Small intestine (tissue), 7 donors: ENCODE measurements around the gene NAP1L4. TPM values are rescaled to one million over a fixed set of nuclear protein-coding genes. Genes with fewer than 3 reads are reported as not detected.

Experiments
- DNase-seq, 2 donors: peaks; one replicate each; pipeline versions ENCODE4 v3.0.0 to v3.0.0-alpha.2; 2013
- FAIRE-seq: peaks from 2 replicates; lab custom pipeline; 2012; peaks lifted over from hg19 to GRCh38; lab: Jason Lieb, UNC
- H3K27ac ChIP-seq, 3 donors: one replicate each; pipeline ENCODE4 v1.5.1; 2013; ENCODE audit warnings: low read length in 2 of 3, mild to moderate bottlenecking in 2 of 3, control low read depth in 1 of 3, inconsistent platforms in 1 of 3, low read depth in 1 of 3, moderate library complexity in 1 of 3
- H3K27me3 ChIP-seq, 3 donors: one replicate each; pipeline ENCODE4 v1.6.1; 2013; ENCODE audit warnings: low read length in 3 of 3, inconsistent platforms in 1 of 3; ENCODE audit not compliant: control insufficient read depth in 3 of 3, insufficient read depth in 3 of 3
- H3K36me3 ChIP-seq, 3 donors: one replicate each; pipeline ENCODE4 v1.6.1; 2013; ENCODE audit warnings: low read length in 3 of 3, inconsistent platforms in 1 of 3, low read depth in 1 of 3, mild to moderate bottlenecking in 1 of 3, moderate library complexity in 1 of 3; ENCODE audit not compliant: control insufficient read depth in 3 of 3, insufficient read depth in 2 of 3
- H3K4me1 ChIP-seq, 3 donors: one replicate each; pipeline ENCODE4 v1.6.1; 2013; ENCODE audit warnings: low read length in 2 of 3, inconsistent platforms in 1 of 3, low read depth in 1 of 3, mild to moderate bottlenecking in 1 of 3, moderate library complexity in 1 of 3; ENCODE audit not compliant: control insufficient read depth in 3 of 3, insufficient read depth in 2 of 3
- H3K4me3 ChIP-seq, 3 donors: one replicate each; pipeline ENCODE4 v1.5.1; 2013; ENCODE audit warnings: low read length in 3 of 3, control low read depth in 1 of 3, inconsistent platforms in 1 of 3, low read depth in 1 of 3, mild to moderate bottlenecking in 1 of 3, moderate library complexity in 1 of 3
- H3K9me3 ChIP-seq, 2 donors: one replicate each; pipeline ENCODE4 v1.6.1; 2013; ENCODE audit warnings: low read depth in 1 of 2, low read length in 1 of 2; ENCODE audit not compliant: control insufficient read depth in 2 of 2, insufficient read depth in 1 of 2
- WGBS, 3 donors: extraction: QIAGEN DNeasy Blood & Tissue Kit; methylation state at CpG; one replicate each; pipeline ENCODE4 v1.1.7; 2013; 5-methylcytosine and 5-hydroxymethylcytosine counted together
- polyA plus RNA-seq, 4 donors: library from polyadenylated mRNA; stranded (reverse) in 3 of 4; unstranded in 1 of 4; fragments of 200-250 nt in 3 of 4; fragments of 120-200 nt in 1 of 4; gene quantifications; one replicate each; pipeline versions ENCODE4 v1.2.1 to v1.2.3, GENCODE V29; 2013
- donor health status: healthy with polysubstance abuse.
- donor health status: control.
- donor health status: control.
- donor health status: Bipolar disorder and iron deficiency.
- donor health status: healthy.

The NAP1L4 gene
- polyA plus RNA-seq, 4 donors: 75.1 to 108 (median 84.6) TPM

DNA sequence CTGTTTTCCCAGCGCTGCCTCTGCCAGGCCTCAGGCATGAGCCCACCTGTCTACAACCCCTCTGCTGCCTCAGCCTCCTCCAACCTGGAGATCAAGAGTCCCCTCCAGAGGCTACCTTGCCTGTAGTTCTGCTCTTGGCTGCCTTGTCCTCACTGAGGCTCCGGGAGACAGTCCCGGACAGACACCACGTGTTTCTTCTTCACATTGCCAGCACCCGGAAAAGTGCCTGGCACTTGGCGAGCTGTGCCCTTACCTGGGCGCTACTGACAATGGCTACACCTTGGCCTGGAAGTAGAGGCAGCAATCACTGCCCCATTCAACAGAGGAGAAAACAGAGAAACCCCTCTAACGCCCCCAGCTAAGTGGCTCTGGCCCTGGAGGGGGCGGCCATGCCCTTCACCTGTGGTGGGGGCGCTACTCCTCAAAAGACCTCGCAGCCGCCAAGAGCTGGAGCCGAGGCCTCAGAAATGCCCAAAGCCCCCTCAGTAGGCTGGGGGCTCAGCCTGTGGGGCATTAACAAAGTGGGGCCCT is 3.0 kb upstream of the NAP1L4 start:
- WGBS, 3 donors: 82 to 84% (median 84%) methylated on average over 13 of the region's 13 CpGs
- no peak for FAIRE-seq

DNA sequence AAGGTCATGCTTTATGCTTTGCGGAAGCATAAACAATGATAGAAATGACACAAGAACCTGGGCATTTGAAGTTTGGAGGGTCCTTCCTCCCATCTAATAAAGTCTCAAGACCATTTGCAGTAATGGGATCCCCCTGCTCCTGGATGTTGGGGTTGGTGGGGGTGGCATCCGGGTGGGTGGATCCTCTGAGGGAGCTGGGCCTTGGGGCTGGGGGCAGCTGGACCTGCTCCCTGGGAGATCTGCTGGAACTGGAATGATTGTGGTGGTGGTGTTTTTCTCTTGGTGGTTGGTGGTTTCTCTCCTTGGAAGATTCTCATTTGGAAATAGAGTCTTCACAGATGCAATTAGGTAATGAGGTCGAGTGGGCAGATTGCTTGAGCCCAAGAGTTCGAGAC is 2.2 kb upstream of the NAP1L4 start:
- Histone ChIP-seq H3K4me3 (no peak overlapping the region), H3K4me1 (peaks cover 0 to 5% (median 0%) of the 10 kb centered on the region in 3 donors), H3K36me3 (peaks cover 0 to 3% (median 0%) of the 10 kb centered on the region in 3 donors), H3K27ac (no peak overlapping the region), H3K9me3 (no peaks in the 10 kb centered on the region), H3K27me3 (no peaks in the 10 kb centered on the region)
- WGBS, 3 donors: 84 to 93% (median 89%) methylated on average over 4 of the region's 4 CpGs
- FAIRE-seq (no peak), DNase-seq (no peak)

More for the DNA sequence above, 3.0 kb upstream of the NAP1L4 start:
- no peak overlapping the region for H3K27ac ChIP-seq
- no peaks in the 10 kb centered on the region for H3K27me3 ChIP-seq
- H3K36me3 ChIP-seq: peaks cover 2 to 6% (median 2%) of the 10 kb centered on the region in 3 donors
- H3K4me1 ChIP-seq: peaks cover 0 to 5% (median 0%) of the 10 kb centered on the region in 3 donors
- H3K9me3 ChIP-seq: no peaks in the 10 kb centered on the region
- H3K4me3 ChIP-seq: no peak overlapping the region
- DNase-seq: no peak

DNA sequence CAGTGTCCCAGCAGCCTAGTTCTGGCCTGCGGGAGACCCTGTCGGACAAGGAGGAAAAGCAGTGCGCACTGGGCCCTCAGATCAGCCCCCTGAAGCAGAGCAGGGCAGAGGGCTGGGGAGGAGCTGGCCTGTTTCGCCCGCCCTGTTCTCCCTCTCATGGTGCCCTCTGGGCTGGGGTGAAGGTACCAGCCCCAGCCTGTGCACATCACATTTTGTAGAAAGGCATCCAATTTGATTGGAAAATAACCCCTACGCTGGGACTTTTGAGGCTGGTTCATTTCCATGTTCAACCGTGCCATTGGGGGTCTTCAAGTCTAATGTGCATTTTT is 832 bp upstream of the NAP1L4 start:
- Histone ChIP-seq H3K36me3 (peaks cover 0 to under 1% (median 0%) of the 10 kb centered on the region in 3 donors), H3K27me3 (no peaks in the 10 kb centered on the region), H3K27ac (peak overlapping the region in 1 of 3 donors; percentile 8), H3K4me1 (peaks cover 0 to 9% (median 2%) of the 10 kb centered on the region in 3 donors), H3K9me3 (no peaks in the 10 kb centered on the region), H3K4me3 (peak overlapping the region in 2 of 3 donors; percentile 56 to 73)
- DNase-seq (no peak), FAIRE-seq (no peak)
- 27 to 32% (median 28%) methylated on average over 7 of the region's 7 CpGs for WGBS, 3 donors

DNA sequence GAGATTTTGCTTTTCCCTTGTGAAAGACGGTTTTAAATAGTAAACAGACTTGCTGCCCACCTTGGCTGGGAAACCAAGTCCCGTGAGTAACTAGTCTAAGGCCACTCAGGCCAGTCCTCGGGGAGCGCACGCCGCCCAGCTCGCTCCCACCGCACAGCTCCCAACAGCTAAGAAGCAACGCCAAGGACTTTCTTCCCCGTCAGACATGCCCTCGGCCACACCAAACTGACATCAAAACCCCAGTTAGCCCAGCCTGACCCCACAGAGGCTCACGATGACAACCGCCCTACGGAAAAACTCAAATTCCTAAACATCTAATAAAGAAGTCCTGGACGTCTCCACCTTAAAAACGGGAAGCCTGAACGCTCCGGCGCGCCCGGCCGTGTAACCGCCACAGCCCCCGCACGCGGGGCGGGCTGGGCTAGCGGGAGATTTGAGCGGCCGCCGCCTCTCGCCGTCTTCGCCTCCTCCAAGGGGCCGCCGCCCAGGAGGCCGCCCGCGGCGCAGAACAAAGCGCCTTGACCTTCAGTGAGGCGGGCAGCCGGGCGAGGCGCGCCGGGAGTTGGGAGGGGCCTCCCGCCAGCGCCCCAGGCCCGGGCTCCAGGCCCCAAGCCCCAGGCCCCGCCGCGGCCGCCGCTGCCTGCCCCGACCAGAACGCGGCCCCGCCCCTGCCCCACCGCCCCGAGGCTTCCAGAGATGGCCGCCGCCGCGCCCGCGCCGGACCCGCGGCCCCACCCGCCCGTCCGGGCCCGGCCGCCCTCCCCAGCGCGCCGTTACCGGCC is 486 bp downstream of the NAP1L4 start:
- WGBS, 3 donors: 0 to 1% (median 0%) methylated on average over 58 to 79 of the region's 79 CpGs
- Histone ChIP-seq H3K4me1 (peaks cover 0 to 13% (median 7%) of the 10 kb centered on the region in 3 donors), H3K9me3 (no peaks in the 10 kb centered on the region), H3K36me3 (peaks cover 0 to 8% (median 0%) of the 10 kb centered on the region in 3 donors), H3K27me3 (no peaks in the 10 kb centered on the region), H3K4me3 (peak overlapping the region; percentile 73 to 97 (median 80)), H3K27ac (peak overlapping the region; percentile 98 to 99 (median 99))
- peak in 1 of 2 donors; percentile 66 for DNase-seq
- no peak for FAIRE-seq

DNA sequence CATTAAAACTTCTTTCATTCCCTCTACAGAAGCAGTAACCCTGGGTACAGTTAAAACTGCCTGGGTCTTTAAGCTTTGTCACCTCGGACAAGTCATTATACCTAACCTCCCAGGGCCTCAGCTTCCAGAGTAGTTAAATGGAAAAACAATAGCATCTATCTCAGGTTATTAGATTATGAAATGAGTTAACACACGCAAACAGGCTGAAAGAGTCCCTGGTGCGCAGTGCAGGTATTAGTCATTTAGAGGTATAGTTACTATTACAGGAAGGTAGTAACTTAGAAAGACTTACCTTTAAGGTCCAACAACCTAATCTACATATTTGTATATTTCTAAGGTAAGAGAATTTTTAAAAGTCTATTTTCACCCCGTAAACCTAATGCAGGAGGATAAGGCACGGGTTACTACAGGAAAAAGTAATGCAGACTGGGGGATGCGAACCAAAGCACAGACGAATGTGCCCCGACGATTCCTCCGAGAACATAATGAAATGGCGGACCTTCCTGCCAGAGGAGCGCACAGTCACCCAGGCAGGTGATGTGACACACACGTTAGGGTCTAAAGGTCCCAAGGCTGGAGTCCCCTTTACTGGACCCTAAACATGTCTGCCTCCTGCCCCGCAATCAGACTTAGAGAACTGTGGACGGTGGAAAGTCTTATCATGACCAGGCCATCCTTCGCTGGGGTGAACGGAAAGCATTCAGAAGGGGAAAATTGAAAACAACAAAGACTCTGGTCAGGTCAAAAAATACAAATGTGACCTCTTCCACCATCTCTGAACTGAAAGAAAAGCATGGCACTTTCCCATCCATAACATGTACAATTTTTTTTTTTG is 1.3 kb downstream of the NAP1L4 start:
- DNase-seq (peak; percentile 83 to 86), FAIRE-seq (no peak)
- WGBS, 3 donors: 0 to 3% (median 1%) methylated on average over 17 of the region's 17 CpGs
- no peaks in the 10 kb centered on the region for H3K9me3 ChIP-seq
- H3K4me1 ChIP-seq: peaks cover 0 to 13% (median 7%) of the 10 kb centered on the region in 3 donors
- peaks cover 0 to 11% (median 0%) of the 10 kb centered on the region in 3 donors for H3K36me3 ChIP-seq
- no peaks in the 10 kb centered on the region for H3K27me3 ChIP-seq
- peak overlapping the region; percentile 73 to 97 (median 80) for H3K4me3 ChIP-seq
- H3K27ac ChIP-seq: peak overlapping the region; percentile 98 to 99 (median 99)

DNA sequence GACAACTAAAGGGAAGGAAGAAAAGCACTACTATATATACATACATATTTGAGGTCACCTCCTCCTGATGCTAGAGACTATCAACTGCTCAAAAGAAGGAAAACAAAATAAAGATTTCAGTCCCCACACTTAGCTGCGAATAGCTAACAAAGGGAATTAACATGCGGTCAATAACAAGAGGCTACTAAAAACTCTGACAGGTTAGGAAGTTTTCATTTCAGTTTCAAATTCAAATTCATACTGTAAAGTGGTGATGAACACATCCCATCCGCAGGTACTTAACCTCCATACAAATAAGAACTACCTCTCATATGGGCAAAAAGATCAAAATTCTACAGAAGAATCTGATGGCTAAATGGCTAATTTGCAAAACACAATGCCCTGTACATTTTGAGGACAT is 2.6 kb downstream of the NAP1L4 start:
- peak overlapping the region in 2 of 3 donors; percentile 73 to 80 for H3K4me3 ChIP-seq
- FAIRE-seq: no peak
- DNase-seq: peak; percentile 13 to 17
- 6 to 16% (median 8%) methylated on average over 3 of the region's 3 CpGs for WGBS, 3 donors
- H3K4me1 ChIP-seq: peaks cover 0 to 13% (median 7%) of the 10 kb centered on the region in 3 donors
- H3K9me3 ChIP-seq: no peaks in the 10 kb centered on the region
- H3K27me3 ChIP-seq: no peaks in the 10 kb centered on the region
- H3K27ac ChIP-seq: peak overlapping the region in 2 of 3 donors; percentile 48 to 99
- H3K36me3 ChIP-seq: peaks cover 0 to 11% (median 0%) of the 10 kb centered on the region in 3 donors

DNA sequence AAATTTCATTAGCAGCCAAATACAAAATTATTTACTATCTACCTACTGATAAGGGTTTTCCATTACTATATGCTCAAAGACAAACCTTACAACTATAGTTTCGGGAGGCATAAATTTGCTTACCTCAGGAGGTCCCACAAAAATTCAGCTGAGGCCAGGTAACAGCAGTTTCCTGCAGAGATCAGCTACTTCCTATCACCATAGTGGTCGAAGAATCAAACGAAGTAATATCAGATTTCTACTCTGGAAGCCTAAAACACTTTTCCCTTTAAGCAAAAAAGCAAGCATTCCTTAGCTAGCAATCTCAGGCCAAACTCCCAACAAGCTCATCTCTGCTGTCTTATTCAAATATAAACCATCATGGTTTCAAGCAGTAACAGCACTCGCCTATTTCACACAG is 3.1 kb downstream of the NAP1L4 start:
- 4 to 12% (median 6%) methylated on average over 4 of the region's 4 CpGs for WGBS, 3 donors
- peaks cover 0 to 16% (median 0%) of the 10 kb centered on the region in 3 donors for H3K36me3 ChIP-seq
- H3K27ac ChIP-seq: peak overlapping the region; percentile 27 to 99 (median 85)
- H3K4me1 ChIP-seq: peaks cover 0 to 13% (median 7%) of the 10 kb centered on the region in 3 donors
- peak; percentile 15 to 16 for DNase-seq
- no peak for FAIRE-seq
- H3K9me3 ChIP-seq: no peaks in the 10 kb centered on the region
- no peaks in the 10 kb centered on the region for H3K27me3 ChIP-seq
- peak overlapping the region in 2 of 3 donors; percentile 73 to 80 for H3K4me3 ChIP-seq
